H9 (cell line): Measurements from ENCODE around the gene LRIG3. TPM values are rescaled to one million over a fixed set of nuclear protein-coding genes. Genes with fewer than 3 reads are reported as not detected.
"Not testable (repeated sequence)": the region's sequence is repeated elsewhere in the genome, so short reads cannot be mapped to it uniquely, and the experiment has no call there.

Source experiments
- DNase-seq: peaks from one replicate; pipeline ENCODE4 v3.0.0-alpha.2; 2017
- H2AFZ ChIP-seq: one replicate; pipeline ENCODE4 v1.6.1; 2013; ENCODE audit warnings: mild to moderate bottlenecking, low read length, control low read depth, moderate library complexity
- H2AK5ac ChIP-seq: 2 replicates; pipeline ENCODE4 v1.6.1; 2013; ENCODE audit warnings: low read length, control low read depth, mixed read lengths; ENCODE audit not compliant: insufficient read length
- H2BK120ac ChIP-seq: one replicate; pipeline ENCODE4 v1.6.1; 2013; ENCODE audit warnings: low read depth, mild to moderate bottlenecking, low read length, control low read depth, inconsistent platforms; ENCODE audit not compliant: poor library complexity, severe bottlenecking
- H2BK12ac ChIP-seq: 2 replicates; pipeline ENCODE4 v1.6.1; 2013; ENCODE audit warnings: low read length, control low read depth, mixed read lengths, low read depth; ENCODE audit not compliant: insufficient read length
- H2BK15ac ChIP-seq: 2 replicates; pipeline ENCODE4 v1.6.1; 2013; ENCODE audit warnings: low read depth, low read length, control low read depth
- H2BK20ac ChIP-seq: one replicate; pipeline ENCODE4 v1.6.1; 2013; ENCODE audit warnings: low read depth, mild to moderate bottlenecking, low read length, control low read depth, inconsistent platforms; ENCODE audit not compliant: poor library complexity, severe bottlenecking
- H2BK5ac ChIP-seq: 2 replicates; pipeline ENCODE4 v1.6.1; 2013; ENCODE audit warnings: low read length, control low read depth, mixed read lengths; ENCODE audit not compliant: insufficient read length
- H3K14ac ChIP-seq: 2 replicates; pipeline ENCODE4 v1.6.1; 2013; ENCODE audit warnings: low read length, control low read depth; ENCODE audit not compliant: insufficient read depth
- H3K18ac ChIP-seq: 2 replicates; pipeline ENCODE4 v1.6.1; 2013; ENCODE audit warnings: low read depth, mild to moderate bottlenecking, mixed read lengths, low read length, control low read depth; ENCODE audit not compliant: insufficient read length
- H3K23ac ChIP-seq: 2 replicates; pipeline ENCODE4 v1.6.1; 2013; ENCODE audit warnings: low read length, control low read depth, mixed read lengths, low read depth; ENCODE audit not compliant: insufficient read length
- H3K23me2 ChIP-seq: 2 replicates; pipeline ENCODE4 v1.6.1; 2013; ENCODE audit warnings: low read depth, mild to moderate bottlenecking, mixed read lengths, low read length, control low read depth; ENCODE audit not compliant: insufficient read length, poor library complexity, severe bottlenecking
- H3K27ac ChIP-seq: 2 replicates; pipeline ENCODE4 v1.5.1; 2013; ENCODE audit warnings: low read length, control low read depth, mixed read lengths, low read depth; ENCODE audit not compliant: insufficient read length
- H3K27me3 ChIP-seq: 2 replicates; pipeline ENCODE4 v1.6.1; 2013; ENCODE audit warnings: low read length, control low read depth, inconsistent platforms; ENCODE audit not compliant: insufficient read depth
- H3K4ac ChIP-seq: 2 replicates; pipeline ENCODE4 v1.6.1; 2013; ENCODE audit warnings: low read depth, mild to moderate bottlenecking, control low read depth, inconsistent platforms, low read length, moderate library complexity
- H3K4me1 ChIP-seq: 2 replicates; pipeline ENCODE4 v1.6.1; 2013; ENCODE audit warnings: low read length, control low read depth, inconsistent platforms; ENCODE audit not compliant: insufficient read depth
- H3K4me2 ChIP-seq: 2 replicates; pipeline ENCODE4 v1.6.1; 2013; ENCODE audit warnings: low read length, control low read depth, mixed read lengths; ENCODE audit not compliant: insufficient read length, insufficient read depth
- H3K56ac ChIP-seq: 2 replicates; pipeline ENCODE4 v1.6.1; 2013; ENCODE audit warnings: low read depth, mild to moderate bottlenecking, mixed read lengths, low read length, control low read depth; ENCODE audit not compliant: insufficient read length
- H3K79me1 ChIP-seq: 2 replicates; pipeline ENCODE4 v1.6.1; 2013; ENCODE audit warnings: low read depth, mild to moderate bottlenecking, moderate library complexity, low read length, control low read depth, inconsistent platforms; ENCODE audit not compliant: insufficient read depth, poor library complexity, severe bottlenecking
- H3K79me2 ChIP-seq: 2 replicates; pipeline ENCODE4 v1.6.1; 2013; ENCODE audit warnings: low read length, control low read depth, inconsistent platforms; ENCODE audit not compliant: insufficient read depth
- H3K9ac ChIP-seq: 2 replicates; pipeline ENCODE4 v1.6.1; 2013; ENCODE audit warnings: low read length, control low read depth, mixed read lengths; ENCODE audit not compliant: insufficient read length; ENCODE audit errors: extremely low read depth
- H3K9me3 ChIP-seq: one replicate; pipeline ENCODE4 v1.6.1; 2013; ENCODE audit warnings: low read depth, low read length, inconsistent platforms; ENCODE audit not compliant: control insufficient read depth
- H3T11ph ChIP-seq: one replicate; pipeline ENCODE4 v1.6.1; 2013; ENCODE audit warnings: mild to moderate bottlenecking, low read length, control low read depth, inconsistent platforms
- H4K20me1 ChIP-seq: one replicate; pipeline ENCODE4 v1.6.1; 2013; ENCODE audit not compliant: control insufficient read depth, insufficient read length, insufficient read depth
- H4K5ac ChIP-seq: 2 replicates; pipeline ENCODE4 v1.6.1; 2013; ENCODE audit warnings: low read depth, mild to moderate bottlenecking, mixed read lengths, low read length, control low read depth; ENCODE audit not compliant: insufficient read length
- H4K8ac ChIP-seq: replicated peaks from 2 replicates; pipeline ENCODE4 v1.6.1; 2013; ENCODE audit warnings: low read length, control low read depth, mixed read lengths, low read depth; ENCODE audit not compliant: insufficient read length
- H4K91ac ChIP-seq: 2 replicates; pipeline ENCODE4 v1.6.1; 2013; ENCODE audit warnings: low read depth, mild to moderate bottlenecking, moderate library complexity, mixed read lengths, low read length, control low read depth; ENCODE audit not compliant: insufficient read length
- H3K27ac Mint-ChIP-seq, 3 experiments: 2 replicates in 2 of 3; 3 replicates in 1 of 3; pipeline ENCODE4 v1.8.0; 2020 to 2021; ENCODE audit warnings: mixed read lengths in 3 of 3, mild to moderate bottlenecking in 1 of 3, moderate library complexity in 1 of 3
- H3K27me3 Mint-ChIP-seq: 2 replicates; pipeline ENCODE4 v1.8.0; 2021; ENCODE audit warnings: low read depth, mild to moderate bottlenecking, moderate library complexity, mixed read lengths
- H3K36me3 Mint-ChIP-seq, 3 experiments: 2 replicates in 2 of 3; 3 replicates in 1 of 3; pipeline ENCODE4 v1.8.0; 2020 to 2021; ENCODE audit warnings: low read depth in 3 of 3, mixed read lengths in 3 of 3; ENCODE audit not compliant: insufficient read depth in 1 of 3
- H3K4me1 Mint-ChIP-seq, 2 experiments: 2 replicates each; pipeline ENCODE4 v1.8.0; 2020; ENCODE audit warnings: mixed read lengths in 2 of 2
- H3K4me3 Mint-ChIP-seq, 2 experiments: 2 replicates in 1 of 2; 3 replicates in 1 of 2; pipeline ENCODE4 v1.8.0; 2020 to 2021; ENCODE audit warnings: mild to moderate bottlenecking in 2 of 2, mixed read lengths in 2 of 2, moderate library complexity in 1 of 2
- H3K9me3 Mint-ChIP-seq, 2 experiments: 2 replicates in 1 of 2; 3 replicates in 1 of 2; pipeline ENCODE4 v1.8.0; 2020; ENCODE audit warnings: mild to moderate bottlenecking in 2 of 2, mixed read lengths in 2 of 2, moderate library complexity in 1 of 2
- CTCF ChIP-seq: fragments of 200-600 bp; sonication (generic); conservative IDR thresholded peaks from 3 replicates; pipeline ENCODE4 v1.8.0; 2021; ENCODE audit warnings: antibody characterized with exemption, mild to moderate bottlenecking
- WGBS: extraction: QIAGEN DNeasy Blood & Tissue Kit; methylation state at CpG from one replicate; pipeline ENCODE4 v1.1.7; 2013; ENCODE audit warnings: missing lambda C conversion rate, low lambda C conversion rate, mixed read lengths; ENCODE audit not compliant: insufficient read length; ENCODE audit errors: extremely low coverage; 5-methylcytosine and 5-hydroxymethylcytosine counted together
- total RNA-seq: library from RNA; stranded (reverse); gene quantifications from 2 replicates; pipeline ENCODE4 v1.2.1, GENCODE V29; 2021

LRIG3 gene
- total RNA-seq, 1 experiment from 2014 or later = 10.9 TPM

GRCh38 chr12:58905422-58905821 is 14.9 kb downstream of the LRIG3 start:
- Histone ChIP-seq H2AFZ (no peak overlapping the region), H4K91ac (no peak overlapping the region), H4K8ac (no peak overlapping the region), H2BK5ac (no peak overlapping the region), H3K23ac (no peak overlapping the region), H3K23me2 (no peaks in the 10 kb centered on the region), H2BK20ac (no peak overlapping the region), H3T11ph (no peak overlapping the region), H2BK15ac (no peak overlapping the region), H4K5ac (no peak overlapping the region), H3K79me1 (no peaks in the 10 kb centered on the region), H3K14ac (no peak overlapping the region), H2BK12ac (no peak overlapping the region), H3K4ac (no peak overlapping the region), H3K4me2 (no peak overlapping the region), H3K56ac (no peak overlapping the region), H3K79me2 (no peaks in the 10 kb centered on the region), H3K18ac (no peak overlapping the region), H3K27me3 (no peaks in the 10 kb centered on the region), H3K4me1 (no peaks in the 10 kb centered on the region), H4K20me1 (no peaks in the 10 kb centered on the region), H2BK120ac (no peak overlapping the region), H2AK5ac (no peak overlapping the region), H3K9ac (no peak overlapping the region), H3K9me3 (no peaks in the 10 kb centered on the region), H3K27ac (no peak overlapping the region)
- H3K4me1 Mint-ChIP-seq = peaks cover 11 to 22% of the 10 kb centered on the region in 2 experiments
- no CpG with 5 or more reads among the region's 9 CpGs for WGBS
- H3K36me3 Mint-ChIP-seq = peaks cover 27 to 29% (median 29%) of the 10 kb centered on the region in 3 experiments
- no peak overlapping the region for H3K4me3 Mint-ChIP-seq
- H3K27me3 Mint-ChIP-seq = no peaks in the 10 kb centered on the region
- H3K27ac Mint-ChIP-seq = no peak overlapping the region
- peaks cover 0 to 5% of the 10 kb centered on the region in 2 experiments; a peak in 2 of 5 replicates for H3K9me3 Mint-ChIP-seq
- TF ChIP-seq CTCF = no peak
- DNase-seq = no peak

- H2AFZ ChIP-seq, H3K9me3 Mint-ChIP-seq, H3K4me1 ChIP-seq, H2BK5ac ChIP-seq, H3K27me3 ChIP-seq, H3K27ac Mint-ChIP-seq, H2BK20ac ChIP-seq, H3K56ac ChIP-seq, H3K4me3 Mint-ChIP-seq, H2BK12ac ChIP-seq, DNase-seq, H3K9ac ChIP-seq, H3K4me2 ChIP-seq, H4K20me1 ChIP-seq, H2BK15ac ChIP-seq, H3K79me2 ChIP-seq, H3K27me3 Mint-ChIP-seq, H3K18ac ChIP-seq, H4K5ac ChIP-seq, H3K4ac ChIP-seq, H3K23ac ChIP-seq, H3K23me2 ChIP-seq, H3K14ac ChIP-seq, H3K27ac ChIP-seq, H2BK120ac ChIP-seq, H3T11ph ChIP-seq, H3K79me1 ChIP-seq, H4K8ac ChIP-seq, H4K91ac ChIP-seq, H2AK5ac ChIP-seq, H3K9me3 ChIP-seq, H3K4me1 Mint-ChIP-seq: not testable (repeated sequence)
- peaks cover 21 to 26% (median 23%) of the 10 kb centered on the region in 3 experiments for H3K36me3 Mint-ChIP-seq
- WGBS = no CpG with 5 or more reads among the region's 1 CpG
These were observed 17.6 kb downstream of the LRIG3 start for GRCh38 chr12:58902726-58903125.
